ENCODE results near the gene KLF8.

Gene KLF8

DNA sequence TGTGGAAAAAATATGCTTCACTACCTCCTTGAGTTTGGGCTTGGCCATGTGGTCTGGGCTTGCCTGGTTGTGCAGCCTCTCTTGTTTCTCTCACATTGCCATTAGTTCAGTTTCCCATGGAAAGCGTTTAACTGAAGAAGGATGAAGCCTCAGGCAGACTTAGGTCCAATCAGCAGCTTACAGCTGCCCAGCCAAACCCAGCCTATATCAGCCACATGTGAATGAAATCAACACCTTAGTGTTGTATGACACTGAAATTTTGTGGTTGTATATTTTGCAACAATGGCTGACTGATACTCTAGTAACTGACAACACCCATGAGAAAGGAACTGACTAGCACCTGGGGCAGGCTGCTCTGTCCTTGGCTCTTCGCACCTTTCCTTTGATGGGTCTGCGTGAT is 81.2 kb downstream of the KLF8 start:
- TF ChIP-seq TAF1 (IDR thresholded peaks at IDR 0.05; ENCODE audit: borderline replicate concordance, low read depth, low read length), result no peak
- no peak for TF ChIP-seq POLR2A (IDR thresholded peaks at IDR 0.05; ENCODE audit: low read depth, low read length)
- TF ChIP-seq POLR2AphosphoS5 (IDR thresholded peaks at IDR 0.05; ENCODE audit: low read depth, low read length), result no peak
- DNase-seq (ENCODE audit: insufficient read length), result no peak
- FAIRE-seq, result no peak

DNA sequence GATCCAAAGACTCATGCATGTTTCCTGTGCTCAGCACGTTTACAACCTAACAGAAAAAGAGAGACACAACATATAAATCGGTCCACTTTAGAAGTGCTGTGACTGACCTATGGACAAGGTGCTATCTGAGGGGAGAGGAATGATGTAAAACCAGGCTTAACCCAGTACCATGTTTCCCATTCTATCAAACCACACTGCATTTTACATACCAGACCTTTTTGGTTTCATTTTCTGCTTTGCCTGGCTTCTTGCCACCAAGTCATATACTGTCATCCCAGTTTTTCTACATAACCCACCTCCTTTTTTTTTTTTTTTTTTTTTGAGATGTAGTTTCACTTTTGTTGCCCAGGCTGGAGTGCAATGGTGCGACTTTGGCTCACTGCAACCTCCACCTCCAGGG is 82.2 kb downstream of the KLF8 start:
- TF ChIP-seq POLR2A (IDR thresholded peaks at IDR 0.05; ENCODE audit: low read depth, low read length), result no peak
- TF ChIP-seq TAF1 (IDR thresholded peaks at IDR 0.05; ENCODE audit: borderline replicate concordance, low read depth, low read length), result no peak
- TF ChIP-seq POLR2AphosphoS5 (IDR thresholded peaks at IDR 0.05; ENCODE audit: low read depth, low read length), result no peak
- no peak for FAIRE-seq
- no peak for DNase-seq (ENCODE audit: insufficient read length)

GRCh38 chrX:56318076-56318475 is 85.9 kb downstream of the KLF8 start:
- FAIRE-seq (no peak), DNase-seq (ENCODE audit: insufficient read length) (no peak)
- TF ChIP-seq POLR2AphosphoS5 (IDR thresholded peaks at IDR 0.05; ENCODE audit: low read depth, low read length) (no peak), POLR2A (IDR thresholded peaks at IDR 0.05; ENCODE audit: low read depth, low read length) (no peak), TAF1 (IDR thresholded peaks at IDR 0.05; ENCODE audit: borderline replicate concordance, low read depth, low read length) (no peak)

DNA sequence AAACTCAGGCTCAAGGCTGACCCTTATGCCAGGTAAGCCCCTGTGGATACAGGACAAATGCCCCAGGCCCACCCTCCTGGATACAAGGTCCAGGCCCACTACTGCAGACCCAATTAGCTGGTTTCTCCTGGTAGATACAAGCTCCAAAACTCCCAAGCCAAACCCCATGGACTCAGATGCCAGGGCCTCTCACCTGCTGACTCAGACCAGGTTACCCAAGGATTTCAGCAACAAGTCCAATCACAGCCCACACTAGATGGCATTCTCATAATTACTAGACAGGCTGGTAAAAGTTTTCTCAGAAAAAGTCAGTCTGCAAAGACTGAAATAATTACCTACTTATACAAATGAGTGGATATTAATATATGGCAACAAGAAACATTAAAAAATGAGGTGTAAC is 87.0 kb downstream of the KLF8 start:
- no peak for FAIRE-seq
- no peak for TF ChIP-seq TAF1 (IDR thresholded peaks at IDR 0.05; ENCODE audit: borderline replicate concordance, low read depth, low read length)
- TF ChIP-seq POLR2AphosphoS5 (IDR thresholded peaks at IDR 0.05; ENCODE audit: low read depth, low read length), result no peak
- no peak for TF ChIP-seq POLR2A (IDR thresholded peaks at IDR 0.05; ENCODE audit: low read depth, low read length)
- no peak for DNase-seq (ENCODE audit: insufficient read length)

Data from GM12892 (cell line).